H1 (cell line): Measurements from ENCODE around the gene C1QL2. TPM values are rescaled to one million over a fixed set of nuclear protein-coding genes. Genes with fewer than 3 reads are reported as not detected.
A peak's percentile ranks its signal among the peaks of the same experiment; 100 is the strongest.

Experiments used
- CTCF ChIA-PET: fragments of 300-600 bp; sonication (Branson Sonifier 250); formaldehyde crosslinking; loops from one replicate; lab custom pipeline; 2021; ENCODE audit not compliant: partially characterized antibody; lab: Charles Lee
- POLR2A ChIA-PET: fragments of 300-600 bp; sonication (Branson Sonifier 250); formaldehyde crosslinking; loops from one replicate; lab custom pipeline; 2021; ENCODE audit warnings: inconsistent platforms; ENCODE audit not compliant: partially characterized antibody; lab: Charles Lee
- DNase-seq, 2 experiments: peaks; one replicate each; pipeline versions ENCODE4 v3.0.0 to v3.0.0-alpha.2; 2010 to 2022; ENCODE audit warnings: low spot score in 2 of 2, low read depth in 1 of 2, mixed read lengths in 1 of 2
- FAIRE-seq: peaks from 2 replicates; lab custom pipeline; 2011; peaks lifted over from hg19 to GRCh38; lab: Jason Lieb, UNC
- H2AFZ ChIP-seq: 2 replicates; pipeline ENCODE4 v1.8.1; 2012; ENCODE audit warnings: low read length, inconsistent platforms
- H2AK5ac ChIP-seq: 2 replicates; pipeline ENCODE4 v1.6.1; 2013; ENCODE audit warnings: low read depth, low read length
- H2BK120ac ChIP-seq: replicated peaks from 2 replicates; pipeline ENCODE3; 2013; ENCODE audit warnings: low read depth, low read length, inconsistent platforms
- H2BK12ac ChIP-seq: 2 replicates; pipeline ENCODE4 v1.6.1; 2013; ENCODE audit warnings: low read depth, low read length
- H2BK15ac ChIP-seq: 2 replicates; pipeline ENCODE4 v1.6.1; 2013; ENCODE audit warnings: low read length
- H2BK20ac ChIP-seq: 2 replicates; pipeline ENCODE4 v1.6.1; 2013; ENCODE audit warnings: low read length
- H2BK5ac ChIP-seq: 2 replicates; pipeline ENCODE4 v1.6.1; 2013; ENCODE audit warnings: low read depth, low read length
- H3K14ac ChIP-seq: 2 replicates; pipeline ENCODE4 v1.6.1; 2013; ENCODE audit warnings: inconsistent platforms; ENCODE audit not compliant: insufficient read length
- H3K18ac ChIP-seq: 2 replicates; pipeline ENCODE4 v1.6.1; 2013; ENCODE audit warnings: low read length; ENCODE audit errors: extremely low read depth
- H3K23ac ChIP-seq: 2 replicates; pipeline ENCODE4 v1.6.1; 2013; ENCODE audit warnings: inconsistent platforms; ENCODE audit not compliant: insufficient read length
- H3K23me2 ChIP-seq: 2 replicates; pipeline ENCODE4 v1.6.1; 2013; ENCODE audit warnings: low read depth, low read length
- H3K27ac ChIP-seq: 2 replicates; pipeline ENCODE4 v1.6.1; 2011; ENCODE audit warnings: low read depth, low read length, inconsistent platforms
- H3K27me3 ChIP-seq, 4 experiments: replicated peaks in 1 of 4; 1 replicate in 1 of 4; 2 replicates in 3 of 4; pipeline versions ENCODE4 v1.6.1 to v1.8.1; 2011 to 2013; ENCODE audit warnings: low read length in 3 of 4, mild to moderate bottlenecking in 3 of 4, inconsistent platforms in 2 of 4, mixed read lengths in 2 of 4, moderate library complexity in 1 of 4; ENCODE audit not compliant: control insufficient read depth in 3 of 4, insufficient read depth in 3 of 4; ENCODE audit errors: extremely low read depth in 1 of 4
- H3K36me3 ChIP-seq, 4 experiments: 2 replicates each; pipeline versions ENCODE4 v1.6.1 to v1.8.1; 2011 to 2013; ENCODE audit warnings: mild to moderate bottlenecking in 4 of 4, low read length in 3 of 4, moderate library complexity in 2 of 4, control low read depth in 1 of 4, inconsistent platforms in 1 of 4; ENCODE audit not compliant: insufficient read depth in 4 of 4, control insufficient read depth in 2 of 4
- H3K4ac ChIP-seq: replicated peaks from 2 replicates; pipeline ENCODE3; 2013; ENCODE audit warnings: low read length, low read depth, mixed read lengths, inconsistent platforms; ENCODE audit not compliant: insufficient read length
- H3K4me1 ChIP-seq, 4 experiments: replicated peaks in 1 of 4; 1 replicate in 1 of 4; 2 replicates in 3 of 4; pipeline versions ENCODE4 v1.6.1 to v1.8.1; 2011 to 2013; ENCODE audit warnings: low read length in 3 of 4, inconsistent platforms in 2 of 4, mixed read lengths in 1 of 4; ENCODE audit not compliant: insufficient read depth in 4 of 4, control insufficient read depth in 3 of 4
- H3K4me2 ChIP-seq, 2 experiments: 2 replicates each; pipeline versions ENCODE4 v1.6.1 to v1.8.1; 2011 to 2013; ENCODE audit warnings: low read depth in 2 of 2, low read length in 2 of 2, control low read depth in 1 of 2, inconsistent platforms in 1 of 2, mild to moderate bottlenecking in 1 of 2; ENCODE audit not compliant: insufficient read depth in 1 of 2
- H3K4me3 ChIP-seq, 4 experiments: fragments of 200-600, 300-600 bp in 1 of 4; sonication (generic), shearing (Covaris generic), sonication (Bioruptor Twin) in 1 of 4; 2 replicates each; pipeline versions ENCODE4 v1.5.1 to v1.8.1; 2011 to 2016; ENCODE audit warnings: low read length in 4 of 4, low read depth in 3 of 4, control low read depth in 2 of 4, inconsistent platforms in 2 of 4, mild to moderate bottlenecking in 2 of 4, mixed read lengths in 1 of 4, moderate library complexity in 1 of 4; ENCODE audit not compliant: insufficient read depth in 2 of 4; ENCODE audit errors: extremely low read depth in 1 of 4
- H3K56ac ChIP-seq: replicated peaks from 2 replicates; pipeline ENCODE3; 2013; ENCODE audit warnings: low read depth, mild to moderate bottlenecking, mixed read lengths, low read length, inconsistent platforms; ENCODE audit not compliant: insufficient read length
- H3K79me1 ChIP-seq: 2 replicates; pipeline ENCODE4 v1.6.1; 2013; ENCODE audit warnings: low read depth, low read length, control low read depth
- H3K79me2 ChIP-seq, 2 experiments: 2 replicates each; pipeline versions ENCODE4 v1.6.1 to v1.8.1; 2012 to 2013; ENCODE audit warnings: low read length in 2 of 2, mild to moderate bottlenecking in 2 of 2, inconsistent platforms in 1 of 2; ENCODE audit not compliant: insufficient read depth in 2 of 2, control insufficient read depth in 1 of 2
- H3K9ac ChIP-seq, 4 experiments: replicated peaks in 1 of 4; 1 replicate in 1 of 4; 2 replicates in 3 of 4; pipeline versions ENCODE4 v1.6.1 to v1.8.1; 2011 to 2013; ENCODE audit warnings: low read depth in 3 of 4, low read length in 3 of 4, control low read depth in 2 of 4, mild to moderate bottlenecking in 2 of 4, moderate library complexity in 2 of 4, inconsistent platforms in 1 of 4; ENCODE audit errors: extremely low read depth in 1 of 4
- H3K9me3 ChIP-seq, 2 experiments: 2 replicates each; pipeline versions ENCODE4 v1.6.1 to v1.8.1; 2012 to 2013; ENCODE audit warnings: mild to moderate bottlenecking in 2 of 2, moderate library complexity in 2 of 2, control low read depth in 1 of 2, inconsistent platforms in 1 of 2, low read depth in 1 of 2, low read length in 1 of 2, mixed read lengths in 1 of 2; ENCODE audit not compliant: insufficient read depth in 2 of 2
- H4K20me1 ChIP-seq, 2 experiments: replicated peaks in 1 of 2; 2 replicates each; pipeline versions ENCODE3 to v1.8.1; 2011 to 2013; ENCODE audit warnings: inconsistent platforms in 2 of 2, low read length in 2 of 2, mild to moderate bottlenecking in 1 of 2; ENCODE audit not compliant: insufficient read depth in 2 of 2, control insufficient read depth in 1 of 2
- H4K5ac ChIP-seq: 2 replicates; pipeline ENCODE4 v1.6.1; 2013; ENCODE audit warnings: low read length, low read depth, mixed read lengths, inconsistent platforms; ENCODE audit not compliant: insufficient read length
- H4K8ac ChIP-seq: 2 replicates; pipeline ENCODE4 v1.8.0; 2013; ENCODE audit warnings: mild to moderate bottlenecking, moderate library complexity, low read length, inconsistent platforms; ENCODE audit not compliant: insufficient read depth; ENCODE audit errors: extremely low read depth
- H4K91ac ChIP-seq: replicated peaks from 2 replicates; pipeline ENCODE3; 2013; ENCODE audit warnings: low read length, mixed read lengths, inconsistent platforms; ENCODE audit not compliant: insufficient read length
- CBX8 ChIP-seq: fragments of 300-800, 300-1000 bp; sonication (generic); IDR thresholded peaks from 2 replicates; pipeline ENCODE4 v1.7.1; 2016; ENCODE audit warnings: low read depth, low read length, borderline replicate concordance
- WGBS, 2 experiments: shearing (Covaris generic) in 1 of 2; methylation state at CpG; one replicate each; pipeline versions ENCODE4 v1.1.6 to v1.1.7; 2013 to 2015; ENCODE audit warnings: low lambda C conversion rate in 2 of 2, mixed read lengths in 2 of 2, inconsistent platforms in 1 of 2, low coverage in 1 of 2, missing lambda C conversion rate in 1 of 2; ENCODE audit not compliant: insufficient replicate concordance in 2 of 2, insufficient coverage in 1 of 2, insufficient read length in 1 of 2; ENCODE audit errors: extremely low coverage in 1 of 2, missing lambda C conversion rate in 1 of 2; 5-methylcytosine and 5-hydroxymethylcytosine counted together
- polyA plus RNA-seq, 7 experiments: library from polyadenylated mRNA; depleted of rRNA in 3 of 7; stranded (reverse) in 5 of 7; unstranded in 2 of 7; fragments of >200 nt in 5 of 7; fragments of 200-250 nt in 2 of 7; gene quantifications; 1 replicate in 5 of 7; 2 replicates in 1 of 7; 4 replicates in 1 of 7; pipeline versions ENCODE4 v1.2.1 to v1.2.3, GENCODE V29; 2011 to 2013; ENCODE audit warnings: missing spikeins in 2 of 7, mixed read lengths in 2 of 7
- total RNA-seq: library from RNA; stranded (reverse); fragmentation: NEBNext Ultra II Directional; extraction: Animal tissue kit (Norgen Biotek cat#: 25700); gene quantifications from 2 replicates; pipeline ENCODE4 v1.2.1, GENCODE V29; 2021

Gene C1QL2
- total and polyA plus RNA-seq, 2 of the 8 experiments (the other 6 are each of a cell fraction or from before 2014, with no cell fraction given) = 0.80 to 0.88 TPM

DNA sequence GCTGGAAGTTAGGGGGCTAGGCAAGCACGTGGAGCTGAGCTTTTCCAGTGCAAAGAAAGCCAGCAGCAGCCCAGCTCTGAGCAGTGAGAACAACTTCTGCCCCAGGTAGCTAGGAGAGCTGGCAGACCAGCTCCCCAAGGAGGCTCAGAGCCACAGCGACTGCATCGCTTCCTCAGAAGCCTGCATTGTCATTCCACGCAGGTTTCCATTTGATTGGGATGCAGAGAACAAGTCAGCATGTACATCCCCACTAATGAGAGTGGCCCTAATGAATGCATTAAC lies 45.1 kb downstream of the C1QL2 start:
- H4K20me1 ChIP-seq = no peaks in the 10 kb centered on the region
- no peaks in the 10 kb centered on the region for H3K9me3 ChIP-seq
- no peaks in the 10 kb centered on the region for H3K79me1 ChIP-seq
- H2BK5ac ChIP-seq = peak overlapping the region; percentile 67; the same call in 1 of the 2 replicates
- peak overlapping the region; percentile 49 for H2BK120ac ChIP-seq
- peaks cover 22 to 39% (median 25%) of the 10 kb centered on the region in 4 experiments for H3K4me1 ChIP-seq
- ChIA-PET CTCF (interaction anchor here (1.2 to 1.9 kb wide), 6 partner anchors 9 to 232 kb away, joined by 3 to 5 read pairs (median 4); no protein-coding TSS in a partner anchor), POLR2A (interaction anchor here (1.4 kb wide), 1 partner anchor 38 kb away, joined by 4 read pairs; no protein-coding TSS in a partner anchor)
- H3K79me2 ChIP-seq = no peaks in the 10 kb centered on the region
- H3K14ac ChIP-seq = no peak overlapping the region
- no peak overlapping the region for H3K9ac ChIP-seq
- H3K56ac ChIP-seq = no peak overlapping the region
- no peaks in the 10 kb centered on the region for H3K36me3 ChIP-seq
- H3K27me3 ChIP-seq = peaks cover 0 to 2% (median 0%) of the 10 kb centered on the region in 4 experiments; a peak in 2 of 7 replicates
- peak overlapping the region; percentile 35; the same call in 1 of the 2 replicates for H2BK12ac ChIP-seq
- no peak overlapping the region for H4K8ac ChIP-seq
- no peak overlapping the region for H4K5ac ChIP-seq
- H3K4ac ChIP-seq = no peak overlapping the region
- no peak overlapping the region for H3K27ac ChIP-seq
- WGBS, 2 experiments = 36% methylated on average over 4 of the region's 4 CpGs; no CpG with 5 or more reads in 1 of the 2 experiments
- FAIRE-seq = no peak
- H4K91ac ChIP-seq = peak overlapping the region; percentile 67
- 0 out of 8 replicates have a peak overlapping the region, but pooled peaks of 1 of the 4 experiments have one; percentile 3 for H3K4me3 ChIP-seq
- no peak for DNase-seq
- peak overlapping the region; percentile 7 to 27; a peak in 2 of 4 replicates for H3K4me2 ChIP-seq
- H3K23ac ChIP-seq = no peak overlapping the region
- peak overlapping the region; percentile 71; the same call in 1 of the 2 replicates for H3K18ac ChIP-seq
- peak overlapping the region; percentile 74; the same call in 1 of the 2 replicates for H2BK20ac ChIP-seq
- H2BK15ac ChIP-seq = no peak overlapping the region
- H2AK5ac ChIP-seq = 0 out of 2 replicates have a peak overlapping the region, but pooled peaks have one; percentile 27
- H3K23me2 ChIP-seq = no peaks in the 10 kb centered on the region
- no peak overlapping the region for H2AFZ ChIP-seq
- TF ChIP-seq CBX8 = no peak
